NCI-H2081 treated with DMSO at 0.1 percent for 48 hours (cell line): ENCODE measurements around the gene TMEM266.

Experiments used
- DNase-seq: peaks from one replicate; lab custom pipeline; 2025; lab: John Stamatoyannopoulos, UW

The TMEM266 gene

GRCh38 chr15:76162784-76163456, 103.1 kb downstream of the TMEM266 start:
- no peak for DNase-seq

GRCh38 chr15:76163457-76164295, 103.9 kb downstream of the TMEM266 start:
- DNase-seq: no peak

GRCh38 chr15:76164602-76165001, 104.8 kb downstream of the TMEM266 start:
- no peak for DNase-seq

- no peak for DNase-seq
Observed at GRCh38 chr15:76165951-76166350, 106.2 kb downstream of the TMEM266 start.

- no peak for DNase-seq
Observed at GRCh38 chr15:76168237-76168984, 108.6 kb downstream of the TMEM266 start.

- DNase-seq: no peak
Observed at GRCh38 chr15:76169018-76169417, 109.2 kb downstream of the TMEM266 start.

GRCh38 chr15:76169911-76170800, 110.4 kb downstream of the TMEM266 start:
- DNase-seq: no peak

- no peak for DNase-seq
Observed at GRCh38 chr15:76172782-76173181, 113.0 kb downstream of the TMEM266 start.

GRCh38 chr15:76173317-76173834, 113.6 kb downstream of the TMEM266 start:
- DNase-seq: no peak

GRCh38 chr15:76174654-76175053, 114.9 kb downstream of the TMEM266 start:
- no peak for DNase-seq

- DNase-seq: no peak
Observed at GRCh38 chr15:76175442-76175841, 115.7 kb downstream of the TMEM266 start.

- DNase-seq: no peak
Observed at GRCh38 chr15:76176059-76176458, 116.3 kb downstream of the TMEM266 start.

GRCh38 chr15:76176487-76177085, 116.8 kb downstream of the TMEM266 start:
- DNase-seq: no peak

GRCh38 chr15:76177491-76178040, 117.8 kb downstream of the TMEM266 start:
- no peak for DNase-seq

- DNase-seq: no peak
Observed at GRCh38 chr15:76178296-76179000, 118.7 kb downstream of the TMEM266 start.

- DNase-seq: no peak
Observed at GRCh38 chr15:76179023-76179422, 119.2 kb downstream of the TMEM266 start.

- no peak for DNase-seq
Observed at GRCh38 chr15:76180321-76180720, 120.5 kb downstream of the TMEM266 start.

GRCh38 chr15:76181705-76182107, 121.9 kb downstream of the TMEM266 start:
- DNase-seq: no peak

GRCh38 chr15:76183930-76184649, 124.3 kb downstream of the TMEM266 start:
- no peak for DNase-seq
